Measurements from ENCODE around the gene IGSF3.

The IGSF3 gene

GRCh38 chr1:116686723-116687352, 19.3 kb upstream of the IGSF3 start:
- no peak for DNase-seq (ENCODE audit: low read depth in 2 of 3, low spot score in 1 of 3)

GRCh38 chr1:116686175-116686574, 18.6 kb upstream of the IGSF3 start:
- no peak for DNase-seq (ENCODE audit: low read depth in 2 of 3, low spot score in 1 of 3)

DNA sequence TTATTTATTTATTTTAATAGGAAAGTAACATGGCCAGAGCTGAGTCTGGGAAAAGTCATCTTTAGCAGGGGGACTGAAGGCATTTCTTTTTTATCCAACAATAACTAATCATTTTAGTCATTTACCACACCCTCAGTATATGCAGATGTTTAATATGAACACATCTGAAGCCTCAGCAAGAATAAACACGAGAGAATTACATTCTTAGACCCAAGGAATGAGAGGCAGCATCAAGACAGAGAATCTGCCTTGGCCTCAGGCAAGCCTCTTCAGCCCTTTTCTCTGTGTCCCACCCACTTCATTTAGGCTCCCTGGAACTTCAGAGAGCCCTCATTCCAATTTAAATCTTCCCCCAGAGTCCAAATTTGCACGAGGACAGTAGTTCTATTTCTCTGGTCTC, 17.0 kb upstream of the IGSF3 start:
- DNase-seq (ENCODE audit: low read depth in 2 of 3, low spot score in 1 of 3) = no peak

DNA sequence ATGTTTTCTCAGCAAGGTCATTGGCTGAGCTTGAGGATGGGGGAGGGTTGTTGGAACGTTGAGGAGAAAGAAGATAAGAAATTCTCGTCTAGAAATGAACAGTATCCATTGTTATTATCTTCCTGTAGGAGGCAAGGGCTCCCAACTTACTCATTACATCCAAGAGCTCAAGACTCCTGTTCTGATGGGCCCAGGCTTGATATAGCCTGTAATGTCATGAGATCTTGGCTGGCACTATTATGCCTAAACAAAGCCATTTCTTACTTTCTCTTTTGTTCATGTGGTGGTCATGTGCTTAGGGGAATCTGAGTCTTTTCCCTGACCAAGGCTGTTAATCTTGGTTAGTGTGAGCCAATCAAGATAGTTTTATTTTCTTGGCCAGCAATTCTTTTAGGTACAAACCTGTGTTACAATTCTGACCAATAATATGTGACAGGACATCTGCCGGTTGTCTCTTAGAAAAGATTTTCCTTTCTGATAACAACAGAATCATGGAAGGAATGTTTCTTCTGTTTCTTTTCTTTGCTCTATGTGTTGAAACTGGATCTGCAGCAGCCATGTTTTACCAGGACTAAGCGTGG, 15.2 kb upstream of the IGSF3 start:
- DNase-seq (ENCODE audit: low read depth in 2 of 3, low spot score in 1 of 3) = no peak

DNA sequence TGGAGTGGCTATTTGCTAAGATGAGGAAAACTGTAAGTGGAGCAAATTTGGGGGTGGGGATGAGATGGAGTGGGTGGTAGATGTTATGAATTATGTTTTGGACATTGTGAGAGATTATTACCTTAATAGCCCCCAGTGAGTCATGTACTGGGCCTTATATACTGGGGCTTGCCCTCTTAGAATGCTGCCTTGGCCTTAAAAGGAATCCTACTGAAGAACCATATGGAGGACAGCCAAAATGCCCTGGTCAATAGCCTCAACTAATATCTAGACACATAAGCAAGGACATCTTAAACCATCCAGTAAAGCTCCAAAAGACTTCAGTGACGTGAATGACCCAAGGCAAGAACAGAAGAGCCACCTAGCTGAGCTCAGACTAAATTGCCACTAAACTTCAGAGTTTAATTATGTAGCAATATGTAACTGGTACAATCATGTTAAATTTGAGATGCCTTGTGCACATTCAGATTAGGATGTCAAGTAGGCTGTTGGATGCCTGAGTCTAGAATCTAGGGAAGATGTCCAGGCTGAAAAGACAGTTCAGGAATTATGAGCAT, 13.9 kb upstream of the IGSF3 start:
- DNase-seq (ENCODE audit: low read depth in 2 of 3, low spot score in 1 of 3) = no peak

DNA sequence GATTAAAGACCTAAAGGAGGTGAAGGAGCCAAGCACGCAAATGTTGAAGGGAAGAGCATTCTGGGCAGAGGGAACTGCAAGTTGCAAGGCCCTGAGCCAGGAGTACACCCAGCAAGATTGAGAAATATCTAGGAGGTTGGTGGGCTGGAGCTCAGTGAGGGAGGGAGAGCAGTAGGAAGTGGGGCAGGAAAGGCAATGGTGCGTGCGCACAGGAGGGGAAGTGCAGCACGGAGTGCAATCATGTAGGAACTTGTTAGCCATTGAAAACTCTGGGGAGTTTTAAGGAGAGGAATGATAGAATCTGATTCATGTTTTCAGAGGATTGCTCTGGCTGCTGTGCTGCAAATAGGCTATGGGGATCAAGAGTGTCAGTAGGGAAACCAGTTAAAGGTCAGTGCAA, 13.2 kb upstream of the IGSF3 start:
- no peak for DNase-seq (ENCODE audit: low read depth in 2 of 3, low spot score in 1 of 3)

- no peak for DNase-seq (ENCODE audit: low read depth in 2 of 3, low spot score in 1 of 3)
Observed at GRCh38 chr1:116679828-116680628, 12.5 kb upstream of the IGSF3 start.

DNA sequence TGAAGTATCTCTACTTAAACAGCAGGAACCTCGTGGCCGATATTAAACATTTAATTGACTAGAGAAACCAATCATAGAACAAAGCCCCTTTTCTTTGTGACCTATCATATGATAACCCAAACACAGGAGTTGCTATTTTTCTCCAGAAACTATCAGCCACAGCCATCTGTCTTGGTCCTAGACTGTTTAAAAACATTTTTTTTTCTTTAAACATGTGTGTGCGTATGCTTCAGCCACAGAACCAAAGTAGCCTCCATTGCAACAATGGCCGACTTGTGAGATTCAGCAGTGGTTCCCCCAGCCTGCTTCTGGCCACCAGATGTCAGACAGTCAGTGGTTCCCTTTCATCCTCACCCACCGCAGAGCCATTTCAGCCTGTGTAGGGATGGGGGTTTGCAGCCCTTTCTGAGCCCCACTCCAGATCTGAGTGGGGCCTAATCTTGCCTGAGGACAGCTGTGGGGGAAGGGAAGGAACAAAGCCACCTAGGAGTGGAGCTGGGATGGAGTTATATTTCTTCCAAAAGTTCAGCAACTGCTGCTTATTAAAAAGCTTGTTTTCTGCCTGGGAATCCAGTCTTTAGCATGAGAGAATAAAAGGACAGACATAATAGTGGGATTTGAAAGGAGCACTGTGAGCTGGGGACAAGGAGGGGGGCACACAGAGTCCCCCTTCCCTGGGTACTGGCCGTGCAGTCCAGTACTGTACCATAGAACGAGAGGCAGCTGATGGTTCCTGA, 11.7 kb upstream of the IGSF3 start:
- DNase-seq (ENCODE audit: low read depth in 2 of 3, low spot score in 1 of 3) = no peak

GRCh38 chr1:116678732-116679090, 11.2 kb upstream of the IGSF3 start:
- DNase-seq (ENCODE audit: low read depth in 2 of 3, low spot score in 1 of 3) = no peak

- no peak for DNase-seq (ENCODE audit: low read depth in 2 of 3, low spot score in 1 of 3)
Observed at GRCh38 chr1:116677474-116678062, 10.0 kb upstream of the IGSF3 start.

DNA sequence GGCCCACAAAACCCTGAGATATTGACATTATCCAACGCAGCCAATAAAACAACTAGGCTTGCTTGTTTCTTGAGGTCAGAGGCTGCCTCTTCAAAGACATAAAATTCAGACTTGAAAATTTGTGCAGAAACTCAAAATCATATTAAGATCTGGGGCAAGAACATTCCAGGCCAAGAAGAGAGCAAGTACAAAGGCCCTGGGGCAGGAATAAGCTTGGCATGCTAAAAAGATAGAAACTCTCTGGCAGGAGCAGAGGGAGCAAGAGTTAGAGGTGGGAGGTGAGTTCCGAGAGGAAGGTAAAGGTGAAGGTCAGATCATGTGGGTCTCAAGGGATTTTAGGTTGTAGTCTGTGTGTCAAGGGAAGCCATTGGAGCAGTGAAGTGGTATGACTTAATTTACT, 8.8 kb upstream of the IGSF3 start:
- DNase-seq (ENCODE audit: low read depth in 2 of 3, low spot score in 1 of 3) = no peak

DNA sequence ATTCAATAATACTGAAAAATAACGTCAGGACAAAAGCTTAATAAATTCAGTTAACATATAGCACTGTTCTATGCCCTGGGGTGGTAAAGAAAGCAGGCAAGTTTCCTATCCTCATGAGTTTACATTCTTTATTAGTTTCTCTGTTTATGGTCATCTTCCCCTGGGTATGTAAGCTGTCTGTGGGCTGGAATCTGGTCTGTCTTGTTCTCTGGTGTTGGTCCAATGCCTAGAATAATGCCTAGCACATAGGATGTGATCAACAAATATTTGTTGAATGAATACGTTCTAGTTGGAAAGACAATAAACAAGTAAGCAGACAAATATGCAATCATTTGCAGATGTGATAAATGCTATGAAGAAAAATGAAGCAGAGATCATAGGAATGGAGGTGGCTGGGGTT, 7.2 kb upstream of the IGSF3 start:
- no peak for DNase-seq (ENCODE audit: low read depth in 2 of 3, low spot score in 1 of 3)

- DNase-seq (ENCODE audit: low read depth in 2 of 3, low spot score in 1 of 3) = no peak
Observed at GRCh38 chr1:116674011-116674531, 6.5 kb upstream of the IGSF3 start.

DNA sequence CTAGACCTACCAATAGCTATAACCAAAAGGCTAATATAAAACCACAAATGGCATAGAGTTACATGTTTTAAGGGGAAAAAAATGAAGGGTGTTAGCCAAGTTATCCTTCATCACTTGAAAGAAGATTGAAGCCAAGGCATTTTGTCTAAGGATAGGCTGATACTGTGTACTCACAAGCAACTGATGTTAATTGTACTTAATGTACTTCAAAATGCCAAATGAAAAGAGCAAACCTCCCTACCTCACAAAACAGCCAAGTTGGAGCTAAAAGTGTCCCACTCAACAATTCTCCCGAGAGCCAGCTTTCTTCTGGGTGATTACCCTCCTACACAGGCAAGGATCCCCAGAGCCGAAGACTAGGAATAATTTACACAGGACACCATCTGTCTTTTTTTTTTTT, 4.4 kb upstream of the IGSF3 start:
- no peak for DNase-seq (ENCODE audit: low read depth in 2 of 3, low spot score in 1 of 3)

DNA sequence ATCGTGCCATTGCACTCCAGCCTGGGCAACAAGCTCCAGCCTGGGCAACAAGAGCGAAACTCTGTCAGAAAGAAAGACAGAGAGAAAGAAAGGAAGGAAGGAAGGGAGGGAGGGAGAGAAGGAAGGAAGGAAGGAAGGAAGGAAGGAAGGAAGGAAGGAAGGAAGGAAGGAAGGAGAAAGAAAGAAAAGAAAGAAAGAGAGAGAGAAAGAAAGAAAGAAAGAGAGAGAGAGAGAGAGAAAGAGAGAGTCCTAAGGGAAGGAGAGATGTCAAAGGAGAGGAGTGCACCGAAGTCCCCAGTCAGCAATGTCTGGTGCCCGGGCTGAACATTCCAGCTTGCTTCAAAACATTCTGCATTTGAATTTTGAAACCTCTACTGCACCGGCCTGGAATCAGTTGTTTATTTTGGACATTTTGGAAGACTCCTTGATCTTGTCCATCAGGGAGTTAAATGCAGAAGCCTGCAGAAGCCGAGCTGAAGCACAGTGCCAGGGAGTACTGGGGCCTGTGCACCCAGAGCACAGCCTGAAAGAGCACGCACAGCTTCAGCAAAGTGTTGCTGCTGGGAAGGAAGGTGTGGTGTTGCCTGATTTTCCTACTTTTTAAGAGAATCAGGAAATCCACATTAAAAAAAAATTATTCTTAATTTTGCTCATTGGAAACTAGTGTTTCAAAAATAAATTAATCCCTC, 3.7 kb upstream of the IGSF3 start:
- DNase-seq (ENCODE audit: low read depth in 2 of 3, low spot score in 1 of 3) = no peak

DNA sequence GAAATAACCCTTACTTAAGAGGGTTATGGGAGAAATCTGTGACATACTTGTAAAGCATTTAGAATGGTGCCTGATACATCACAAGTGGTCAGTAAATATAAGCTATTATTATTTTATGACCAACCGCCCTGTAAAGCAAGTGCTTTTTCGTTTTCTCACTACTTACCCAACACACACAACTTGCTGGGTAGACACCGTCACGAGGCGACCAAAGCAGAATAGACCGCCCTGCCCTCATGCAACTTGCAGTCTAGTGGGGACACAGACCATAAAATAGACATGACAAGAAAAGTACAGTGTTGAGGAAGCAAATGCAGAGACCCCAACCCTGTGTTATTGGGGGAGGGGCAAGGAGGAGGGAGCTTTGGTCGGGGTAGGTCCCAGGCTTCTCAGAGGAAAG, 744 bp upstream of the IGSF3 start:
- no peak for DNase-seq (ENCODE audit: low read depth in 2 of 3, low spot score in 1 of 3)

DNA sequence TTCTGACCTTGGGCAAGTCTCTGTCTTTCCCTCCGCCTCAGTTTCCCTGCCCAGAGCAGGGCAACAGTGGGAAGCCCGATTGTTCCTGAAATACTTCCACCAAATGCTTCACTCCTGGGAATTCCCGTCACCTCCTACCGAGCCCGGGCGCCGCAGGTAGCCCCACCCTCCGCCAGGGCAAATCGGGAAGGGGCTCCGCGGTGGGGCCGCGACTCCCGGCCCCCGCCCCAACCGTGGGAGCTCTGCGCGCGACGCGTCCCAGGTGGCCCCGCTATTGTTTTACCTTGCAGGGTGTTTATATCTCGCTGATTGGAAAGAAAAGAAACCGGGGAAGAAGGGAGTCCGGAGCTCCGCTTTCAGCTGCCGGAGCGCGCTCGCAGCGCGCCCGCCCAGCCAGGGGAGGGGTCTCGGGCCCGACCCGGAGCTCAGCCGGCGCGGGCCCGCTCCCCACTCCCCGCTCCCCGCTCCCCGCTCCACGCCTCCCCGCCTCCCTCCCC, 407 bp downstream of the IGSF3 start:
- DNase-seq (ENCODE audit: low read depth in 2 of 3, low spot score in 1 of 3) = no peak

- DNase-seq (ENCODE audit: low read depth in 2 of 3, low spot score in 1 of 3) = no peak
Observed at GRCh38 chr1:116666187-116667077, 1.1 kb downstream of the IGSF3 start.

GRCh38 chr1:116664978-116665371, 2.6 kb downstream of the IGSF3 start:
- DNase-seq (ENCODE audit: low read depth in 2 of 3, low spot score in 1 of 3) = no peak
